Gastroesophageal sphincter (tissue), 4 donors: Measurements from ENCODE around the gene TMEM54. TPM values are rescaled to one million over a fixed set of nuclear protein-coding genes. Genes with fewer than 3 reads are reported as not detected.

Experiments used
- ATAC-seq: fragments of 150-250 bp; one replicate; pipeline ENCODE4 v1.9.1; 2016; ENCODE audit warnings: mild to moderate bottlenecking, moderate library complexity
- H3K27ac ChIP-seq, 4 donors: fragments of 200-600 bp; sonication (generic) in 3 of 4; 1 replicate in 3 of 4; 2 replicates in 1 of 4; pipeline ENCODE4 v1.5.1; 2016 to 2019
- H3K27me3 ChIP-seq: fragments of 200-600 bp; sonication (generic); one replicate; pipeline ENCODE4 v1.5.1; 2019
- H3K36me3 ChIP-seq, 2 donors: fragments of 200-600 bp; sonication (generic); one replicate each; pipeline ENCODE4 v1.5.1; 2019; ENCODE audit warnings: control low read depth in 1 of 2
- H3K4me1 ChIP-seq, 3 donors: fragments of 200-600 bp; sonication (generic); 1 replicate in 2 of 3; 2 replicates in 1 of 3; pipeline ENCODE4 v1.5.1; 2016 to 2019; ENCODE audit warnings: control low read depth in 2 of 3
- H3K4me3 ChIP-seq, 2 donors: fragments of 200-600 bp; sonication (generic); one replicate each; pipeline ENCODE4 v1.5.1; 2019; ENCODE audit warnings: mild to moderate bottlenecking in 1 of 2, moderate library complexity in 1 of 2
- H3K9me3 ChIP-seq, 3 donors: fragments of 200-600 bp; sonication (generic); one replicate each; pipeline ENCODE4 v1.5.1; 2017 to 2019; ENCODE audit warnings: control low read depth in 2 of 3
- EP300 ChIP-seq: sonication (generic); formaldehyde crosslinking; IDR thresholded peaks from one replicate; pipeline ENCODE4 v1.6.1; 2017; ENCODE audit warnings: antibody characterized with exemption, mild to moderate bottlenecking
- POLR2A ChIP-seq, 2 donors: fragments of 450-650 bp; IDR thresholded peaks; one replicate each; pipeline ENCODE4 v1.6.1; 2017; ENCODE audit warnings: antibody characterized with exemption in 2 of 2, mild to moderate bottlenecking in 2 of 2, moderate library complexity in 1 of 2
- POLR2AphosphoS5 ChIP-seq: sonication (generic); formaldehyde crosslinking; IDR thresholded peaks from one replicate; pipeline ENCODE4 v1.6.1; 2017; ENCODE audit warnings: antibody characterized with exemption
- WGBS, 2 donors: methylation state at CpG; one replicate each; pipeline ENCODE4 v1.1.5; 2018; ENCODE audit warnings: low coverage in 1 of 2; 5-methylcytosine and 5-hydroxymethylcytosine counted together
- total RNA-seq, 4 donors: library from RNA; depleted of rRNA; stranded (reverse); fragments of >200 nt; gene quantifications; one replicate each; pipeline ENCODE4 v1.1.0, GENCODE V29; 2016
- TF ChIP-seq, protein P1 (sequence below), 4 experiments: fragments of 200-600 bp in 2 of 4; fragments of 450-650 bp in 2 of 4; sonication (generic) in 1 of 4; IDR thresholded peaks; one replicate each; pipeline ENCODE4 v1.5.1; 2017 to 2019; ENCODE audit warnings: antibody characterized with exemption in 4 of 4, mild to moderate bottlenecking in 2 of 4, moderate library complexity in 2 of 4

Gene TMEM54
- total RNA-seq, 4 donors from 2014 or later: 71.5 to 138 (median 101) TPM

DNA sequence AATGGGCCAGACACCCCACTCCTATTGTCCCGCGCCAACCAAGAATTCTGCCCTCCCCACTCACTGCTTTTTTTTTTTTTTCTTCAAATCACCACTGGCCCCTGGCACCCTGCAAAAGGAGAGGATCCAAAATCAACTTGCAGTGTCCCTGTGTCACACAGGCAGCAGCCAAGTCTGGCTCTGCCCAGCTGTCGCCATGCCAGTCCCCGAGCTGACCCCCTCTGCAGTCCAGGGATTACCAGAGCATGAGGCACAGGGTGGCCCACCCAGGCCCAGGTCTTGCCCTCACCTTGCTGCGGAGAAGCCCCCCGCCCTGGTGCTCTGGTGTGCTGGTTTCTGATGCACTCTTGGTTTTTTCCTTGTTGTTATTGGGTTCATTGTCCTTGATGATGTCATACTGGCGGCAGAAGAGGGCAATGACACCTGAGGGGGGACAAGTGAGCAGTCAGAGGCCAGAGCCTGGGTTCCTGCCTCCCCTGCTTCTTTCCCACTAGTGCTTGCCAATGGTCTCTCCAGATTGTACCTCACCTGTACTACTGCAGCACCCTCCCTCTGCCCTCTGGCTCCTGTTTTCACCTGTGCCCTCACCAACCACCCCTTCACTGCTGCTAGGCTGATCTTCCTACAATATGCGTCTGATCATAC, 36.7 kb downstream of the TMEM54 start:
- Histone ChIP-seq H3K36me3 (peaks cover 0 to 44% of the 10 kb centered on the region in 2 donors), H3K27me3 (no peaks in the 10 kb centered on the region), H3K4me1 (peaks cover 4 to 55% (median 10%) of the 10 kb centered on the region in 3 donors), H3K9me3 (no peaks in the 10 kb centered on the region), H3K4me3 (no peak overlapping the region), H3K27ac (peak overlapping the region in 1 of 4 donors; percentile 41)
- 79 to 100% methylated on average over 3 of the region's 8 CpGs for WGBS, 2 donors
- TF ChIP-seq, protein P1, sequence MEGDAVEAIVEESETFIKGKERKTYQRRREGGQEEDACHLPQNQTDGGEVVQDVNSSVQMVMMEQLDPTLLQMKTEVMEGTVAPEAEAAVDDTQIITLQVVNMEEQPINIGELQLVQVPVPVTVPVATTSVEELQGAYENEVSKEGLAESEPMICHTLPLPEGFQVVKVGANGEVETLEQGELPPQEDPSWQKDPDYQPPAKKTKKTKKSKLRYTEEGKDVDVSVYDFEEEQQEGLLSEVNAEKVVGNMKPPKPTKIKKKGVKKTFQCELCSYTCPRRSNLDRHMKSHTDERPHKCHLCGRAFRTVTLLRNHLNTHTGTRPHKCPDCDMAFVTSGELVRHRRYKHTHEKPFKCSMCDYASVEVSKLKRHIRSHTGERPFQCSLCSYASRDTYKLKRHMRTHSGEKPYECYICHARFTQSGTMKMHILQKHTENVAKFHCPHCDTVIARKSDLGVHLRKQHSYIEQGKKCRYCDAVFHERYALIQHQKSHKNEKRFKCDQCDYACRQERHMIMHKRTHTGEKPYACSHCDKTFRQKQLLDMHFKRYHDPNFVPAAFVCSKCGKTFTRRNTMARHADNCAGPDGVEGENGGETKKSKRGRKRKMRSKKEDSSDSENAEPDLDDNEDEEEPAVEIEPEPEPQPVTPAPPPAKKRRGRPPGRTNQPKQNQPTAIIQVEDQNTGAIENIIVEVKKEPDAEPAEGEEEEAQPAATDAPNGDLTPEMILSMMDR (IDR thresholded peaks at IDR 0.05): no peak
- TF ChIP-seq EP300 (no peak), POLR2A (IDR thresholded peaks at IDR 0.05) (no peak), POLR2AphosphoS5 (no peak)
- no peak for ATAC-seq

DNA sequence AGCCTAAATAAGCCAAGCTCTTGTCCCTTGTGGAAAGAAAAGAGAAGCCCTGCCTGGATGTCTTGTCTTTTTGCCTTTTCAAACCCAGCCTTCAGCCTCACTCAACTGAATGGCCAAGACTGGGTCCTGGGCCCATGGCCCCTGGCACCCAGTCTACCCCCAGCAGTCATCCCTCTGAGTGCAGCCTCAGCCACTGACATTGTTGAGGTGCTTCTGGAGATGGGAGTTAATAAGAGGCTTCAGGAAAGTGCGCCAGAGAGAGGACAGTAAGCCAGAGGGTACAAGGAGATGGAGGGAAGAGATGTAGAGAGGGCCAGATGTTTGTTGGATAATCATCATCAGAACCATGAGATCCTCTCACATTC, 37.3 kb downstream of the TMEM54 start:
- Histone ChIP-seq H3K4me3 (no peak overlapping the region), H3K36me3 (peaks cover 0 to 50% of the 10 kb centered on the region in 2 donors), H3K27ac (no peak overlapping the region), H3K4me1 (peaks cover 4 to 52% (median 10%) of the 10 kb centered on the region in 3 donors), H3K27me3 (no peaks in the 10 kb centered on the region), H3K9me3 (no peaks in the 10 kb centered on the region)
- 100% methylated on average over 1 of the region's 1 CpG; no CpG with 5 or more reads in 1 of the 2 donors for WGBS, 2 donors
- TF ChIP-seq, protein P1 (IDR thresholded peaks at IDR 0.05): no peak
- TF ChIP-seq POLR2A (IDR thresholded peaks at IDR 0.05) (no peak), EP300 (no peak), POLR2AphosphoS5 (no peak)
- no peak for ATAC-seq

DNA sequence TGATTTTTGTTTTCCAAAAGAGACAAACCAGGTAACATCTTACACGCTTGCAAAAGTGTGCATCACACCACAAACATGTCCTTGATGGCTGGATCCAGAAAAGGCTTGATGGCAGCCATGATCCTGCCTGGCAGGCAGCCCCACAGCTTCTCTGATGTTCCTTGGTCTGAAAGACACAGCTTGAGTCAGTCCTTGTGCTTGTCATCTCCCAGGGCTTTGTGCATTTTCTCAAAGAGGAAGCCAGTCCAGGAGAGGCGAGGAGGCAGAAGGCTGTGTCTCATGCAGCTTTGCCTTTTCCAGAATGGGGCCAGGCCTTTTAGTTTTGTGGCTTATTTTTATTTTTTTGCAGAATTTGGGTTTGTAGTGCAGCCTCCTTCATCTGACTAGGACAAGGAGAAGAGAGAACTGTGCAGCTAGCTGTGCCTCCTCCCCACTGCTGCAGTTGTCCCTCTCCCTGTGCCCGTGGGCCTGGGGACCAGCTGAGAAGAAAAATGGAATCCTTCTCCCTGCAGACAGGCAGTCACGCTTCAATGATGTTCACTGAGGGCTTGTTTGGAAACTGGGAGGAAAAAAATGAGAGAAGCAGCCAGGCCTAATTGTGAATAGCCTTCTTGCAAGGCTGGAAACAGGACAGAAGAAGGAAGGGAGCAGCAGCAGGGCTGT, 37.8 kb downstream of the TMEM54 start:
- no peaks in the 10 kb centered on the region for H3K27me3 ChIP-seq
- no peak for ATAC-seq
- H3K27ac ChIP-seq: no peak overlapping the region
- TF ChIP-seq, protein P1 (IDR thresholded peaks at IDR 0.05): no peak
- TF ChIP-seq EP300: no peak
- no peak for TF ChIP-seq POLR2A (IDR thresholded peaks at IDR 0.05)
- 75 to 84% methylated on average over 2 to 3 of the region's 4 CpGs for WGBS, 2 donors
- H3K4me1 ChIP-seq: peaks cover 4 to 52% (median 10%) of the 10 kb centered on the region in 3 donors
- H3K36me3 ChIP-seq: peaks cover 0 to 53% of the 10 kb centered on the region in 2 donors
- no peaks in the 10 kb centered on the region for H3K9me3 ChIP-seq
- H3K4me3 ChIP-seq: no peak overlapping the region

DNA sequence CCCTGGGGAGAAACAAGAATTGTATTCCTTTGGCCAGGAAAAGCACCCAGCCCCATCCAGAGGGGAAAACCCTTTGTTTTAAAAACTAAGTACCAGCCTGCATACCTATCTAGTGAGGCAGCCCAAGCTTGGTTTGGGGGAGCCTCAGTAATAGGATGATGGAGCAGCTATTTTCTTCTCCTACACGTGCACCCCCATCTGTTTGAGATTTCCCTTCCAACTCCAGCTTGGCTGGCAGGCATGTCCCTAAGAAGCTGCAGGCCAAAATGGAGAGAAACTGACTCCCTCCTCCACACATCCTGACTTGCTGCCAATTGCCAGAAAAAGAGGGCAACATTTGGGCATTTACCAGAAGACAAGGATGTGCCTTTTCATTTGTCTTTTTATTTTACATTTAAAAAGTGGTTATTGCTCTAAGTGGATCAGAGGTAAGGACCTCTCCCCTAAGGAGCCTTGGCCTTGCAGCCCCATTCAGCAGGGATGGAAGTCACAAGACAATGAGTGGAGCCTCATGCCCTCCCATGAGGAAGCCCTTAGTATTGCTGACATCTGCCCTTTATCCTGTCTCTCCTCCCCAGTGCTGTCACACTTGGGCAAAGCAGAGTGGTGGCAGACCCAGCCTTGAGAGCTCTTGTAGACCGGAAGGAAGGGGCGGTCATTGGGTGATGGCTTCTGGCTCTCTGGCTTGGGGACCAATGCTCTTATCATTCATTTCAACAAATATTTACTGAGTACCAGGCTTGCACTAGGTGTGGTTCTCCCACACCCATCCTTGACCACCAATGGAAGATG, 39.1 kb downstream of the TMEM54 start:
- TF ChIP-seq EP300: no peak
- TF ChIP-seq, protein P1 (IDR thresholded peaks at IDR 0.05): no peak
- H3K4me1 ChIP-seq: peaks cover 4 to 52% (median 10%) of the 10 kb centered on the region in 3 donors
- H3K9me3 ChIP-seq: no peaks in the 10 kb centered on the region
- peaks cover 0 to 54% of the 10 kb centered on the region in 2 donors for H3K36me3 ChIP-seq
- H3K4me3 ChIP-seq: no peak overlapping the region
- H3K27ac ChIP-seq: no peak overlapping the region
- WGBS, 2 donors: 64% methylated on average over 2 of the region's 3 CpGs; no CpG with 5 or more reads in 1 of the 2 donors
- no peaks in the 10 kb centered on the region for H3K27me3 ChIP-seq
- ATAC-seq: no peak
